ENCODE measurements around the gene DNM3. TPM values are rescaled to one million over a fixed set of nuclear protein-coding genes. Genes with fewer than 3 reads are reported as not detected.
A peak's percentile ranks its signal among the peaks of the same experiment; 100 is the strongest.

Gene DNM3
- total and polyA plus RNA-seq, 2 donors (not counting 1 experiment from before 2014, with no cell fraction given) = 1.0 to 1.3 TPM

DNA sequence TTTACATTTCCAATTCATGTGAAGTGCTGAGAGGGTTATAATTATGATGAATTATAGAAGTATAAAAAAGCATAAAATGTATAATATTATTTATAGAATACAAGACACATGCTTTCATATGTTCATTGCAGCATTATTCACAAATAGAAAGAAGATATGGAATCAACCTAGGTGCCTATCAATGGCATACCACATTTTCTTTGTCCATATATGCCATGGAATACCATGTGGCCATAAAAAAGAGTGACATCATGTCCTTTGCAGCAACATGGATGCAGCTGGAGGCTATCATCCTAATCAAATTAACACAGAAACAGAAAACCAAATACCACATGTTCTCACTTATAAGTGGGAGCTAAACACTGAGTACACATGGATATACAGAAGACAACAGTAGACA is 494.1 kb downstream of the DNM3 start:
- no peaks in the 10 kb centered on the region for H3K9me3 ChIP-seq (ENCODE audit: control extremely low read depth in 1 of 3, control insufficient read depth in 2 of 3, insufficient read depth in 1 of 3, low read length in 2 of 3)
- no peaks in the 10 kb centered on the region for H3K27me3 ChIP-seq (replicated peaks in 1 of 4; ENCODE audit: control extremely low read depth in 1 of 4, control insufficient read depth in 3 of 4, insufficient read depth in 4 of 4, low read length in 3 of 4)
- H3K9ac ChIP-seq (ENCODE audit: low read length) = no peak overlapping the region
- H3K4me2 ChIP-seq (replicated peaks; ENCODE audit: low read depth, low read length, poor library complexity, severe bottlenecking) = no peak overlapping the region
- Mint-ChIP-seq H3K9me3 (ENCODE audit: insufficient read depth) (no peaks in the 10 kb centered on the region), H3K27me3 (no peaks in the 10 kb centered on the region), H3K4me1 (peaks cover 22% of the 10 kb centered on the region), H3K27ac (no peak overlapping the region), H3K4me3 (no peak overlapping the region)
- POLR2A ChIA-PET = no interaction called here
- peaks cover 3 to 5% of the 10 kb centered on the region in 2 donors for H3K4me1 ChIP-seq (ENCODE audit: control insufficient read depth in 2 of 2, insufficient read depth in 2 of 2, low read length in 2 of 2)
- no peak for DNase-seq
- no peak overlapping the region for H2AFZ ChIP-seq (ENCODE audit: insufficient read depth, low read depth, low read length, poor library complexity, severe bottlenecking)
- H3K36me3 ChIP-seq (replicated peaks in 1 of 2; ENCODE audit: control extremely low read depth in 1 of 2, control insufficient read depth in 1 of 2, extremely low read depth in 1 of 2, insufficient read depth in 2 of 2, low read length in 1 of 2) = no peaks in the 10 kb centered on the region
- no peak for TF ChIP-seq EZH2 (IDR thresholded peaks at IDR 0.05; ENCODE audit: borderline replicate concordance, insufficient read depth, low read depth, low read length, poor library complexity, severe bottlenecking)
- TF ChIP-seq, protein P1, sequence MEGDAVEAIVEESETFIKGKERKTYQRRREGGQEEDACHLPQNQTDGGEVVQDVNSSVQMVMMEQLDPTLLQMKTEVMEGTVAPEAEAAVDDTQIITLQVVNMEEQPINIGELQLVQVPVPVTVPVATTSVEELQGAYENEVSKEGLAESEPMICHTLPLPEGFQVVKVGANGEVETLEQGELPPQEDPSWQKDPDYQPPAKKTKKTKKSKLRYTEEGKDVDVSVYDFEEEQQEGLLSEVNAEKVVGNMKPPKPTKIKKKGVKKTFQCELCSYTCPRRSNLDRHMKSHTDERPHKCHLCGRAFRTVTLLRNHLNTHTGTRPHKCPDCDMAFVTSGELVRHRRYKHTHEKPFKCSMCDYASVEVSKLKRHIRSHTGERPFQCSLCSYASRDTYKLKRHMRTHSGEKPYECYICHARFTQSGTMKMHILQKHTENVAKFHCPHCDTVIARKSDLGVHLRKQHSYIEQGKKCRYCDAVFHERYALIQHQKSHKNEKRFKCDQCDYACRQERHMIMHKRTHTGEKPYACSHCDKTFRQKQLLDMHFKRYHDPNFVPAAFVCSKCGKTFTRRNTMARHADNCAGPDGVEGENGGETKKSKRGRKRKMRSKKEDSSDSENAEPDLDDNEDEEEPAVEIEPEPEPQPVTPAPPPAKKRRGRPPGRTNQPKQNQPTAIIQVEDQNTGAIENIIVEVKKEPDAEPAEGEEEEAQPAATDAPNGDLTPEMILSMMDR (IDR thresholded peaks at IDR 0.05) = no peak
- no peaks in the 10 kb centered on the region for H4K20me1 ChIP-seq (ENCODE audit: control insufficient read depth, insufficient read depth, low read length, poor library complexity, severe bottlenecking)
- no peak overlapping the region for H3K27ac ChIP-seq (ENCODE audit: low read length in 2 of 2)
- no peaks in the 10 kb centered on the region for H3K79me2 ChIP-seq (ENCODE audit: control insufficient read depth, insufficient read depth, low read length)
- ATAC-seq (ENCODE audit: low read depth) = no peak
- H3K4me3 ChIP-seq (ENCODE audit: control extremely low read depth in 1 of 5, extremely low read depth in 1 of 5, insufficient read depth in 1 of 5, low read depth in 2 of 5, low read length in 4 of 5) = no peak overlapping the region
- CTCF ChIA-PET = no interaction called here
- intact Hi-C loops (cut with micrococcal nuclease) = no loop called here

DNA sequence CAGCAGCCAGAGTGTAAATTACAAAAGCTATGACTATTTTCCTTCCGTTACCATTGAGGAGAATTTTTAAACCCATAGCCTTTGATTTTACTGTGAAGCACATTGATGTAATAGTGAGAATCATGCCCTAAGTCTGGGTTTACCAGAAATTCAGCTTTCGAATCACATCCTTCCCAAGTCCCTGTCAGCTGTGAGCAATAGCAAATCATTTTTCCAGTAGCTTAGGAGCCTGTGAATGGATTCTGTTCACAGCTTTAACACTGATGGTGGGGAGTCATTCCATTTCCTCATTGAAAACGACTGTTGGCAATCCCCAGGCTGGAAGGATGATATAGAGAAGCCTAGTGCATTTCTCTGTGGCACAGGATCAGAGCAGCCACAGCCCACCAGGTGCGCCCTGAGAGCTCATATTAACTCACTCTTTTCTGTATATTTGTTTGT is 497.0 kb downstream of the DNM3 start:
- no peak overlapping the region for H3K27ac ChIP-seq (ENCODE audit: low read length in 2 of 2)
- no peaks in the 10 kb centered on the region for H3K36me3 ChIP-seq (replicated peaks in 1 of 2; ENCODE audit: control extremely low read depth in 1 of 2, control insufficient read depth in 1 of 2, extremely low read depth in 1 of 2, insufficient read depth in 2 of 2, low read length in 1 of 2)
- POLR2A ChIA-PET = interaction anchor here (0.6 to 1.1 kb wide), 2 partner anchors 9 to 20 kb away, joined by 3 read pairs; no protein-coding TSS in a partner anchor
- H2AFZ ChIP-seq (ENCODE audit: insufficient read depth, low read depth, low read length, poor library complexity, severe bottlenecking) = no peak overlapping the region
- no peaks in the 10 kb centered on the region for H4K20me1 ChIP-seq (ENCODE audit: control insufficient read depth, insufficient read depth, low read length, poor library complexity, severe bottlenecking)
- ATAC-seq (ENCODE audit: low read depth) (no peak), DNase-seq (no peak)
- peaks cover 22 to 25% of the 10 kb centered on the region in 2 donors for H3K4me1 ChIP-seq (ENCODE audit: control insufficient read depth in 2 of 2, insufficient read depth in 2 of 2, low read length in 2 of 2)
- no peaks in the 10 kb centered on the region for H3K9me3 Mint-ChIP-seq (ENCODE audit: insufficient read depth)
- no peak overlapping the region for H3K4me3 Mint-ChIP-seq
- H3K27me3 ChIP-seq (replicated peaks in 1 of 4; ENCODE audit: control extremely low read depth in 1 of 4, control insufficient read depth in 3 of 4, insufficient read depth in 4 of 4, low read length in 3 of 4) = no peaks in the 10 kb centered on the region
- TF ChIP-seq, protein P1 (IDR thresholded peaks at IDR 0.05) = no peak
- no peak for TF ChIP-seq EZH2 (IDR thresholded peaks at IDR 0.05; ENCODE audit: borderline replicate concordance, insufficient read depth, low read depth, low read length, poor library complexity, severe bottlenecking)
- WGBS (ENCODE audit: insufficient coverage) = no CpG with 5 or more reads among the region's 4 CpGs
- intact Hi-C loops (cut with micrococcal nuclease) = no loop called here
- no peak overlapping the region for H3K9ac ChIP-seq (ENCODE audit: low read length)
- no peak overlapping the region for H3K4me3 ChIP-seq (ENCODE audit: control extremely low read depth in 1 of 5, extremely low read depth in 1 of 5, insufficient read depth in 1 of 5, low read depth in 2 of 5, low read length in 4 of 5)
- no peaks in the 10 kb centered on the region for H3K27me3 Mint-ChIP-seq
- no peaks in the 10 kb centered on the region for H3K79me2 ChIP-seq (ENCODE audit: control insufficient read depth, insufficient read depth, low read length)
- H3K27ac Mint-ChIP-seq = no peak overlapping the region
- no peaks in the 10 kb centered on the region for H3K9me3 ChIP-seq (ENCODE audit: control extremely low read depth in 1 of 3, control insufficient read depth in 2 of 3, insufficient read depth in 1 of 3, low read length in 2 of 3)
- peak overlapping the region; percentile 36 for H3K4me2 ChIP-seq (replicated peaks; ENCODE audit: low read depth, low read length, poor library complexity, severe bottlenecking)
- peaks cover 45% of the 10 kb centered on the region for H3K4me1 Mint-ChIP-seq
- CTCF ChIA-PET = interaction anchor here (1.2 kb wide), 1 partner anchor 61 kb away, joined by 3 read pairs; no protein-coding TSS in a partner anchor
